ENCODE data around the gene CFAP97D2.

DNA sequence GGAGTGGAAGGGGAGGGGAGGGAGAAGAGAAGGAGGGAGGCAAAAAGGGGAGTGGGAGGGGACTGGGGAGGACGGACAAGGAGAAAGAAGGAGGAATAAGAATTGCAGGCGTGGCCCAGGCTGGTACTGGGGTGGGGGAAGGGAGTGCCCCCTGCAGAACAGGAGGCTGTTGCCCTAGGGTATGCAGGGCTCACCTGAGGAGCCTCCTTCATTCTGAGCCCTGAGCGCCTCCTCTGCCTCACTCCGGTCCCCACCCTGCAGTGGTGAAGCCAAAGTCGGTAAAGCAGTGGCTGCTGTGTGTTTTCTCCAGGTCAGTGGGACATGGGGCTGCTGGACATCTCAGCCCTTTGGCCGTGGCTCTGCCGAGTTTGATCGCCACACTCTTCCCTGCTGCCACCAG lies 46.6 kb downstream of the CFAP97D2 start:
- TF ChIP-seq POLR2AphosphoS5 (IDR thresholded peaks at IDR 0.05; ENCODE audit: low read depth, low read length), result no peak
- no peak for TF ChIP-seq ZNF552 (CRISPR knock-in tag; IDR thresholded peaks at IDR 0.05; ENCODE audit: borderline replicate concordance)
- no peak for TF ChIP-seq SETDB1 (CRISPR knock-in tag; IDR thresholded peaks at IDR 0.05; ENCODE audit: borderline replicate concordance)

Data from HepG2 (cell line).